K562 (cell line): ENCODE measurements around the gene METTL25B. TPM values are rescaled to one million over a fixed set of nuclear protein-coding genes. Genes with fewer than 3 reads are reported as not detected.

Source experiments
- ARID1B ChIP-seq: fragments of 450-650 bp; IDR thresholded peaks from 2 replicates; pipeline ENCODE4 v1.6.1; 2016; ENCODE audit warnings: antibody characterized with exemption, mild to moderate bottlenecking, inconsistent platforms
- ARNT ChIP-seq, 2 experiments: fragments of 450-650 bp; IDR thresholded peaks; 2 replicates each; pipeline ENCODE4 v1.6.1; 2016; ENCODE audit warnings: mild to moderate bottlenecking in 1 of 2
- BRD9 ChIP-seq: fragments of 450-650 bp; IDR thresholded peaks from 2 replicates; pipeline ENCODE4 v1.6.1; 2018; ENCODE audit warnings: low read depth; ENCODE audit not compliant: partially characterized antibody
- CBX3 ChIP-seq, 2 experiments: IDR thresholded peaks; 1 replicate in 1 of 2; 2 replicates in 1 of 2; pipeline ENCODE4 v1.6.1; 2012; ENCODE audit warnings: inconsistent platforms in 2 of 2, low read length in 2 of 2, borderline replicate concordance in 1 of 2, control low read depth in 1 of 2
- CREB1 ChIP-seq, 2 experiments: sonication (generic) in 1 of 2; formaldehyde crosslinking in 1 of 2; IDR thresholded peaks; 2 replicates each; pipeline versions ENCODE4 v1.6.1 to v1.8.0; 2012 to 2022; ENCODE audit warnings: inconsistent platforms in 1 of 2, mild to moderate bottlenecking in 1 of 2, missing genetic modification reagents in 1 of 2, moderate library complexity in 1 of 2
- FOXK1 ChIP-seq: sonication (generic); formaldehyde crosslinking; IDR thresholded peaks from 2 replicates; pipeline ENCODE4 v1.8.0; 2022; ENCODE audit warnings: missing genetic modification reagents, mild to moderate bottlenecking, borderline replicate concordance
- KAT7 ChIP-seq: sonication (generic); formaldehyde crosslinking; IDR thresholded peaks from 2 replicates; pipeline ENCODE4 v1.8.0; 2022; ENCODE audit warnings: missing genetic modification reagents, mild to moderate bottlenecking, borderline replicate concordance
- L3MBTL2 ChIP-seq: fragments of 450-650 bp; IDR thresholded peaks from 2 replicates; pipeline ENCODE4 v1.6.1; 2016; ENCODE audit warnings: mild to moderate bottlenecking, moderate library complexity
- MTA1 ChIP-seq: fragments of 450-650 bp; IDR thresholded peaks from 2 replicates; pipeline ENCODE4 v1.6.1; 2017; ENCODE audit warnings: borderline replicate concordance
- POLR2G ChIP-seq: fragments of 200-400 bp; formaldehyde crosslinking; IDR thresholded peaks from 2 replicates; pipeline ENCODE4 v1.6.1; 2017; ENCODE audit warnings: low read depth, mild to moderate bottlenecking, antibody characterized with exemption, low read length, moderate library complexity
- RB1 ChIP-seq: fragments of 450-650 bp; IDR thresholded peaks from 2 replicates; pipeline ENCODE4 v1.6.1; 2017; ENCODE audit warnings: low read depth, mild to moderate bottlenecking
- RBBP5 ChIP-seq: fragments of 200-600 bp; sonication (generic); IDR thresholded peaks from 2 replicates; pipeline ENCODE4 v1.6.1; 2012; ENCODE audit warnings: borderline replicate concordance, mild to moderate bottlenecking, low read length, control low read depth, inconsistent platforms; ENCODE audit not compliant: insufficient read depth, poor library complexity, severe bottlenecking
- RBFOX2 ChIP-seq: fragments of 200-400 bp; formaldehyde crosslinking; IDR thresholded peaks from 2 replicates; pipeline ENCODE4 v1.6.1; 2017; ENCODE audit warnings: low read depth, mild to moderate bottlenecking, low read length, moderate library complexity
- REST ChIP-seq, 2 experiments: fragments of 450-650 bp; formaldehyde crosslinking in 1 of 2; IDR thresholded peaks; 2 replicates each; pipeline versions ENCODE4 v1.4.0 to v1.6.1; 2014 to 2020; ENCODE audit warnings: mild to moderate bottlenecking in 2 of 2, borderline replicate concordance in 1 of 2, low read depth in 1 of 2
- TFAM ChIP-seq: fragments of 250-450 bp; sonication (Bioruptor Pico); conservative IDR thresholded peaks from 2 replicates; pipeline ENCODE4 v1.5.0; 2021; ENCODE audit warnings: mild to moderate bottlenecking, moderate library complexity
- ZC3H8 ChIP-seq: fragments of 450-650 bp; IDR thresholded peaks from 2 replicates; pipeline ENCODE4 v1.6.1; 2017
- ZNF311 ChIP-seq: fragments of 250-450 bp; sonication (Bioruptor Pico); IDR thresholded peaks from 2 replicates; pipeline ENCODE4 v1.4.0; 2020; ENCODE audit warnings: mild to moderate bottlenecking, moderate library complexity
- polyA plus RNA-seq, 8 experiments: library from polyadenylated mRNA; depleted of rRNA in 4 of 8; stranded (reverse) in 5 of 8; unstranded in 3 of 8; fragments of >200 nt; fragmentation: Nextera tagmentation in 2 of 8; fragmentation: Illumina TruSeq in 1 of 8; extraction: Ambion mirVana in 2 of 8; extraction: Trizol in 1 of 8; gene quantifications; 2 replicates each; pipeline versions ENCODE4 v1.2.1 to v1.2.3, GENCODE V29; 2011 to 2014; ENCODE audit warnings: inconsistent platforms in 1 of 8, missing spikeins in 1 of 8
- total RNA-seq, 7 experiments: library from RNA; depleted of rRNA in 6 of 7; stranded (reverse); fragments of >200 nt in 6 of 7; fragmentation: Illumina TruSeq in 2 of 7; extraction: Trizol in 2 of 7; gene quantifications; 2 replicates each; pipeline versions ENCODE4 v1.2.1 to v1.2.3, GENCODE V29; 2011 to 2021; ENCODE audit warnings: low replicate concordance in 1 of 7

Gene METTL25B
- total and polyA plus RNA-seq, 9 of the 15 experiments (the other 6 are each of a cell fraction or from before 2014, with no cell fraction given) = 7.7 to 48.3 (median 33.1) TPM

- peak; percentile 92 for TF ChIP-seq REST (IDR thresholded peaks at IDR 0.05; ENCODE audit: borderline replicate concordance)
- TF ChIP-seq REST (CRISPR knock-in tag; IDR thresholded peaks at IDR 0.05; ENCODE audit: low read depth) = no peak
- 0 out of 2 replicates have a peak, but pooled peaks have one; percentile 13 for TF ChIP-seq ARID1B
- peak; percentile 71; the same call in 1 of the 2 replicates for TF ChIP-seq RB1
- no peak for TF ChIP-seq ZC3H8
- TF ChIP-seq CBX3 (IDR thresholded peaks at IDR 0.05; ENCODE audit: borderline replicate concordance in 1 of 2, low read length in 2 of 2) = no peak; a peak in 1 of 3 replicates
- TF ChIP-seq ZNF311 (CRISPR knock-in tag) = 0 out of 2 replicates have a peak, but pooled peaks have one; percentile 11
- no peak for TF ChIP-seq TFAM (CRISPR knock-in tag)
- peak; percentile 67 for TF ChIP-seq MTA1
- TF ChIP-seq L3MBTL2 = peak; percentile 44; the same call in 1 of the 2 replicates
- TF ChIP-seq BRD9 = peak; percentile 96
- peak; percentile 83; the same call in 1 of the 2 replicates for TF ChIP-seq KAT7 (CRISPR knock-in tag)
- peak; percentile 74 for TF ChIP-seq POLR2G
- peak; percentile 72 for TF ChIP-seq RBFOX2
- 0 out of 2 replicates have a peak, but pooled peaks have one; percentile 22 for TF ChIP-seq CREB1 (IDR thresholded peaks at IDR 0.05)
- TF ChIP-seq CREB1 (CRISPR knock-in tag; IDR thresholded peaks at IDR 0.05) = no peak
- TF ChIP-seq RBBP5 = peak; percentile 34
- no peak; a peak in 1 of 4 replicates for TF ChIP-seq ARNT (IDR thresholded peaks at IDR 0.05)
- TF ChIP-seq FOXK1 (CRISPR knock-in tag) = peak; percentile 44; the same call in 1 of the 2 replicates
Observed at GRCh38 chr1:156705918-156706656, 22.2 kb upstream of the METTL25B start (continued).
